ENCODE measurements around the gene CLIP4. TPM values are rescaled to one million over a fixed set of nuclear protein-coding genes. Genes with fewer than 3 reads are reported as not detected.

Gene CLIP4
- polyA plus RNA-seq, 1 experiment = 38.8 TPM

GRCh38 chr2:29191817-29192216 is 76.6 kb downstream of the CLIP4 start:
- CTCF ChIA-PET = interaction anchor here (0.7 kb wide), 1 partner anchor 28 kb away, joined by 3 read pairs; no protein-coding TSS in a partner anchor
- TF ChIP-seq CTCF (IDR thresholded peaks at IDR 0.05; ENCODE audit: insufficient read depth, low read depth, low read length) = no peak
- H3K27me3 ChIP-seq (ENCODE audit: control insufficient read depth, insufficient read depth, low read length) = no peaks in the 10 kb centered on the region
- POLR2A ChIA-PET = no interaction called here
- no peak for DNase-seq (ENCODE audit: low read depth)
- H3K36me3 ChIP-seq (ENCODE audit: control insufficient read depth, insufficient read depth, low read length) = peaks cover 3% of the 10 kb centered on the region; the same call in 1 of the 2 replicates
- H3K4me3 ChIP-seq (ENCODE audit: low read depth, low read length) = no peak overlapping the region

- CTCF ChIA-PET = interaction anchor here (0.7 to 1.1 kb wide), 3 partner anchors 155 to 236 kb away, joined by 3 to 4 read pairs (median 4); no protein-coding TSS in a partner anchor
Observed at GRCh38 chr2:29192526-29192925, 77.3 kb downstream of the CLIP4 start.

GRCh38 chr2:29193111-29193510 is 77.9 kb downstream of the CLIP4 start:
- CTCF ChIA-PET = interaction anchor here (0.7 to 1.1 kb wide), 3 partner anchors 156 to 237 kb away, joined by 3 to 4 read pairs (median 4); no protein-coding TSS in a partner anchor
- POLR2A ChIA-PET = no interaction called here
- H3K27me3 ChIP-seq (ENCODE audit: control insufficient read depth, insufficient read depth, low read length) = no peaks in the 10 kb centered on the region
- DNase-seq (ENCODE audit: low read depth) = no peak
- TF ChIP-seq CTCF (IDR thresholded peaks at IDR 0.05; ENCODE audit: insufficient read depth, low read depth, low read length) = no peak
- H3K36me3 ChIP-seq (ENCODE audit: control insufficient read depth, insufficient read depth, low read length) = peaks cover 3% of the 10 kb centered on the region; the same call in 1 of the 2 replicates
- no peak overlapping the region for H3K4me3 ChIP-seq (ENCODE audit: low read depth, low read length)

More at GRCh38 chr2:29192526-29192925, 77.3 kb downstream of the CLIP4 start:
- no peak overlapping the region for H3K4me3 ChIP-seq (ENCODE audit: low read depth, low read length)
- no peaks in the 10 kb centered on the region for H3K27me3 ChIP-seq (ENCODE audit: control insufficient read depth, insufficient read depth, low read length)
- TF ChIP-seq CTCF (IDR thresholded peaks at IDR 0.05; ENCODE audit: insufficient read depth, low read depth, low read length) = no peak
- POLR2A ChIA-PET = no interaction called here
- H3K36me3 ChIP-seq (ENCODE audit: control insufficient read depth, insufficient read depth, low read length) = peaks cover 3% of the 10 kb centered on the region; the same call in 1 of the 2 replicates
- DNase-seq (ENCODE audit: low read depth) = no peak

- H3K4me3 ChIP-seq (ENCODE audit: low read depth, low read length) = no peak overlapping the region
- TF ChIP-seq CTCF (IDR thresholded peaks at IDR 0.05; ENCODE audit: insufficient read depth, low read depth, low read length) = no peak
- H3K27me3 ChIP-seq (ENCODE audit: control insufficient read depth, insufficient read depth, low read length) = no peaks in the 10 kb centered on the region
- DNase-seq (ENCODE audit: low read depth) = no peak
- H3K36me3 ChIP-seq (ENCODE audit: control insufficient read depth, insufficient read depth, low read length) = peaks cover 3% of the 10 kb centered on the region; the same call in 1 of the 2 replicates
- ChIA-PET POLR2A (no interaction called here), CTCF (interaction anchor here (1.1 kb wide), 1 partner anchor 235 kb away, joined by 4 read pairs; no protein-coding TSS in a partner anchor)
Observed at GRCh38 chr2:29193681-29194080, 78.5 kb downstream of the CLIP4 start.

- H3K4me3 ChIP-seq (ENCODE audit: low read depth, low read length) = no peak overlapping the region
- no peak for TF ChIP-seq CTCF (IDR thresholded peaks at IDR 0.05; ENCODE audit: insufficient read depth, low read depth, low read length)
- peaks cover 3% of the 10 kb centered on the region; the same call in 1 of the 2 replicates for H3K36me3 ChIP-seq (ENCODE audit: control insufficient read depth, insufficient read depth, low read length)
- DNase-seq (ENCODE audit: low read depth) = no peak
- no peaks in the 10 kb centered on the region for H3K27me3 ChIP-seq (ENCODE audit: control insufficient read depth, insufficient read depth, low read length)
- POLR2A ChIA-PET = no interaction called here
- CTCF ChIA-PET = interaction anchor here (0.8 to 2.0 kb wide), 8 partner anchors 13 to 240 kb away, joined by 3 to 6 read pairs (median 4); no protein-coding TSS in a partner anchor
Observed at GRCh38 chr2:29195796-29196195, 80.6 kb downstream of the CLIP4 start.
